RWPE1 (cell line): ENCODE data around the gene GTF3C5.

Experiments
- CTCF ChIA-PET: fragments of 350-600 bp; sonication (Branson Sonifier 250); formaldehyde crosslinking; extraction: SDS; loops from one replicate; lab custom pipeline; 2021; lab: Yijun Ruan, JAX
- POLR2A ChIA-PET: fragments of 400-600 bp; formaldehyde crosslinking; extraction: SDS; loops from one replicate; lab custom pipeline; 2020; ENCODE audit warnings: antibody characterized with exemption; ENCODE audit not compliant: low non-redundant PET; lab: Yijun Ruan, JAX
- DNase-seq: peaks from one replicate; pipeline ENCODE4 v3.0.0; 2012; ENCODE audit warnings: low spot score
- H3K27ac ChIP-seq: fragments of 450-650 bp; 2 replicates; pipeline ENCODE4 v1.5.1; 2017
- CTCF ChIP-seq: fragments of 450-650 bp; conservative IDR thresholded peaks from 2 replicates; pipeline ENCODE4 v1.5.1; 2017; ENCODE audit warnings: low read depth, mild to moderate bottlenecking

GTF3C5 gene

GRCh38 chr9:133003671-133004090 is 27.1 kb upstream of the GTF3C5 start:
- no peak for DNase-seq
- ChIA-PET CTCF (interaction anchor here (0.6 to 2.5 kb wide), 4 partner anchors 12 to 113 kb away, joined by 3 to 11 read pairs (median 5); no protein-coding TSS in a partner anchor), POLR2A (no interaction called here)
- no peak for TF ChIP-seq CTCF
- H3K27ac ChIP-seq = no peak overlapping the region

- POLR2A ChIA-PET = no interaction called here
- TF ChIP-seq CTCF = no peak
- no peak overlapping the region for H3K27ac ChIP-seq
Observed at GRCh38 chr9:133004091-133004998, 26.5 kb upstream of the GTF3C5 start.

GRCh38 chr9:133004999-133005760 is 25.6 kb upstream of the GTF3C5 start:
- ChIA-PET POLR2A (no interaction called here), CTCF (interaction anchor here (0.5 to 2.5 kb wide), 3 partner anchors 17 to 98 kb away, joined by 3 to 11 read pairs (median 4); no protein-coding TSS in a partner anchor)
- H3K27ac ChIP-seq = no peak overlapping the region
- no peak for TF ChIP-seq CTCF
- DNase-seq = no peak

More at GRCh38 chr9:133004091-133004998, 26.5 kb upstream of the GTF3C5 start:
- DNase-seq = no peak
- CTCF ChIA-PET = interaction anchor here (0.7 to 2.5 kb wide), 3 partner anchors 18 to 112 kb away, joined by 3 to 11 read pairs (median 6); no protein-coding TSS in a partner anchor

GRCh38 chr9:133005957-133006356 is 24.8 kb upstream of the GTF3C5 start:
- CTCF ChIA-PET = interaction anchor here (0.5 to 2.5 kb wide), 3 partner anchors 16 to 97 kb away, joined by 3 to 11 read pairs (median 4); no protein-coding TSS in a partner anchor
- POLR2A ChIA-PET = no interaction called here
- no peak for DNase-seq
- TF ChIP-seq CTCF = no peak
- H3K27ac ChIP-seq = no peak overlapping the region

- no peak for DNase-seq
- no peak for TF ChIP-seq CTCF
- ChIA-PET CTCF (interaction anchor here (0.5 to 1.4 kb wide), 4 partner anchors 15 to 445 kb away, joined by 3 to 4 read pairs (median 4); no protein-coding TSS in a partner anchor), POLR2A (no interaction called here)
- no peak overlapping the region for H3K27ac ChIP-seq
Observed at GRCh38 chr9:133006731-133007352, 24.0 kb upstream of the GTF3C5 start.
